ENCODE data around the gene SLC26A2.

- TF ChIP-seq CTCF (IDR thresholded peaks at IDR 0.05) (no peak), POLR2A (IDR thresholded peaks at IDR 0.05) (no peak)
Measured at GRCh38 chr5:149937610-149938009, 22.9 kb upstream of the SLC26A2 start.
